K562 (cell line): Measurements from ENCODE around the gene COL4A2. TPM values are rescaled to one million over a fixed set of nuclear protein-coding genes. Genes with fewer than 3 reads are reported as not detected.

Experiments used
- ATAC-seq: fragments of 200-7000 bp; cut with Tn5 transposase; 3 replicates; pipeline ENCODE4 v1.9.1; 2020; ENCODE audit warnings: moderate library complexity
- BruUV-seq: library from RNA; stranded (reverse); fragments of 400-500 nt; replicated peaks from 2 replicates; lab custom pipeline; 2021; lab: Mats Ljungman, UMichigan
- CTCF ChIA-PET: fragments of 300-600 bp; formaldehyde crosslinking; extraction: SDS; loops from one replicate; lab custom pipeline; 2021; ENCODE audit warnings: low intra/inter-chr PET ratio; lab: Yijun Ruan, JAX
- POLR2A ChIA-PET: fragments of 300-600, 350-650 bp; sonication (Branson Sonifier 250); formaldehyde crosslinking; extraction: SDS; loops from one replicate; lab custom pipeline; 2021; ENCODE audit warnings: antibody characterized with exemption, inconsistent platforms; lab: Yijun Ruan, JAX
- DNase-seq, 4 experiments: peaks; one replicate each; pipeline versions ENCODE4 v3.0.0 to v3.0.0-alpha.2; 2011 to 2018; ENCODE audit warnings: low spot score in 3 of 4, mixed read lengths in 3 of 4; ENCODE audit errors: extremely low read depth in 1 of 4
- FAIRE-seq: peaks from 2 replicates; lab custom pipeline; 2011; peaks lifted over from hg19 to GRCh38; lab: Jason Lieb, UNC
- H2AFZ ChIP-seq: 2 replicates; pipeline ENCODE4 v1.6.0; 2011; ENCODE audit warnings: low read depth, low read length, control low read depth, inconsistent platforms
- H3K27ac ChIP-seq: fragments of 200-600 bp; 3 replicates; pipeline ENCODE4 v1.8.0; 2011; ENCODE audit warnings: low read depth, mild to moderate bottlenecking, control low read depth, inconsistent platforms, low read length, moderate library complexity, mixed read lengths; ENCODE audit errors: extremely low read depth
- H3K27me3 ChIP-seq, 2 experiments: fragments of 300-600 bp in 1 of 2; 2 replicates in 1 of 2; 3 replicates in 1 of 2; pipeline versions ENCODE4 v1.6.0 to v1.8.0; 2011; ENCODE audit warnings: inconsistent platforms in 2 of 2, low read length in 2 of 2, mild to moderate bottlenecking in 1 of 2, mixed read lengths in 1 of 2, moderate library complexity in 1 of 2; ENCODE audit not compliant: control insufficient read depth in 2 of 2, insufficient read depth in 2 of 2
- H3K36me3 ChIP-seq: fragments of 300-600 bp; 3 replicates; pipeline ENCODE4 v1.8.0; 2011; ENCODE audit warnings: mild to moderate bottlenecking, low read length, inconsistent platforms; ENCODE audit not compliant: control insufficient read depth, insufficient read depth
- H3K4me1 ChIP-seq, 2 experiments: fragments of 200-600 bp in 1 of 2; replicated peaks in 1 of 2; 2 replicates in 1 of 2; 3 replicates in 1 of 2; pipeline versions ENCODE4 v1.5.1 to v1.8.0; 2011; ENCODE audit warnings: inconsistent platforms in 2 of 2, low read length in 2 of 2, mild to moderate bottlenecking in 1 of 2, mixed read lengths in 1 of 2, moderate library complexity in 1 of 2; ENCODE audit not compliant: control insufficient read depth in 2 of 2, insufficient read depth in 2 of 2
- H3K4me2 ChIP-seq: 2 replicates; pipeline ENCODE4 v1.6.1; 2011; ENCODE audit warnings: low read length, control low read depth, inconsistent platforms, mixed read lengths; ENCODE audit not compliant: insufficient read depth
- H3K4me3 ChIP-seq: fragments of 200-600 bp; sonication (generic), shearing (Covaris generic); 2 replicates; pipeline ENCODE4 v1.5.1; 2016; ENCODE audit warnings: control low read depth, inconsistent platforms
- H3K79me2 ChIP-seq: fragments of 200-600 bp; 3 replicates; pipeline ENCODE4 v1.8.0; 2011; ENCODE audit warnings: low read length, inconsistent platforms; ENCODE audit not compliant: control insufficient read depth, insufficient read depth
- H3K9ac ChIP-seq, 2 experiments: 2 replicates each; pipeline versions ENCODE4 v1.6.0 to v1.6.1; 2011; ENCODE audit warnings: low read depth in 2 of 2, low read length in 2 of 2, control low read depth in 1 of 2, inconsistent platforms in 1 of 2, mild to moderate bottlenecking in 1 of 2, mixed read lengths in 1 of 2; ENCODE audit not compliant: insufficient read depth in 1 of 2
- H3K9me1 ChIP-seq: one replicate; pipeline ENCODE4 v1.6.0; 2011; ENCODE audit warnings: inconsistent platforms, mild to moderate bottlenecking, low read length, moderate library complexity; ENCODE audit not compliant: control insufficient read depth, insufficient read depth
- H3K9me3 ChIP-seq: replicated peaks from 2 replicates; pipeline ENCODE4 v1.5.1; 2011; ENCODE audit warnings: low read depth, low read length, inconsistent platforms; ENCODE audit not compliant: control insufficient read depth, insufficient read depth
- H4K20me1 ChIP-seq: replicated peaks from 2 replicates; pipeline ENCODE4 v1.6.1; 2011; ENCODE audit warnings: low read length, inconsistent platforms, mixed read lengths; ENCODE audit not compliant: control insufficient read depth, insufficient read depth
- POU5F1 ChIP-seq: fragments of 150-350 bp; IDR thresholded peaks from 2 replicates; pipeline ENCODE4 v1.6.1; 2014; ENCODE audit warnings: borderline replicate concordance, low read length, low read depth, mild to moderate bottlenecking; ENCODE audit not compliant: partially characterized antibody
- SMAD4 ChIP-seq: fragments of 250-450 bp; sonication (Bioruptor Pico); conservative IDR thresholded peaks from 2 replicates; pipeline ENCODE4 v1.8.0; 2021; ENCODE audit warnings: inconsistent platforms, mild to moderate bottlenecking, moderate library complexity
- ZBTB7A ChIP-seq: IDR thresholded peaks from 2 replicates; pipeline ENCODE4 v1.6.1; 2011; ENCODE audit warnings: low read depth, mild to moderate bottlenecking, low read length, moderate library complexity, borderline replicate concordance; ENCODE audit not compliant: control insufficient read depth
- ZC3H8 ChIP-seq: fragments of 450-650 bp; IDR thresholded peaks from 2 replicates; pipeline ENCODE4 v1.6.1; 2017
- ZNF311 ChIP-seq: fragments of 250-450 bp; sonication (Bioruptor Pico); IDR thresholded peaks from 2 replicates; pipeline ENCODE4 v1.4.0; 2020; ENCODE audit warnings: mild to moderate bottlenecking, moderate library complexity
- WGBS: fragments of 100-300 bp; shearing (Covaris generic); methylation state at CpG from one replicate; pipeline ENCODE4 v1.1.6; 2016; ENCODE audit warnings: low coverage, mixed read lengths; ENCODE audit not compliant: insufficient coverage; ENCODE audit errors: missing lambda C conversion rate; 5-methylcytosine and 5-hydroxymethylcytosine counted together
- in situ Hi-C: fragments of 300-500 bp; cut with MboI; formaldehyde crosslinking; loops from 4 replicates; pipeline ENCODE4 v1.15.0; 2018; ENCODE audit warnings: inconsistent platforms, mixed read lengths
- intact Hi-C: fragments of 100-400 bp; cut with micrococcal nuclease; formaldehyde crosslinking; loops from 2 replicates; pipeline ENCODE4 v1.14.2; 2022
- polyA plus RNA-seq, 8 experiments: library from polyadenylated mRNA; depleted of rRNA in 4 of 8; stranded (reverse) in 5 of 8; unstranded in 3 of 8; fragments of >200 nt; fragmentation: Nextera tagmentation in 2 of 8; fragmentation: Illumina TruSeq in 1 of 8; extraction: Ambion mirVana in 2 of 8; extraction: Trizol in 1 of 8; gene quantifications; 2 replicates each; pipeline versions ENCODE4 v1.2.1 to v1.2.3, GENCODE V29; 2011 to 2014; ENCODE audit warnings: inconsistent platforms in 1 of 8, missing spikeins in 1 of 8
- total RNA-seq, 7 experiments: library from RNA; depleted of rRNA in 6 of 7; stranded (reverse); fragments of >200 nt in 6 of 7; fragmentation: Illumina TruSeq in 2 of 7; extraction: Trizol in 2 of 7; gene quantifications; 2 replicates each; pipeline versions ENCODE4 v1.2.1 to v1.2.3, GENCODE V29; 2011 to 2021; ENCODE audit warnings: low replicate concordance in 1 of 7

The COL4A2 gene
- total and polyA plus RNA-seq, 9 of the 15 experiments (the other 6 are each of a cell fraction or from before 2014, with no cell fraction given) = 0.13 to 15.2 (median 8.1) TPM

- Histone ChIP-seq H3K27ac (no peak overlapping the region), H3K36me3 (peaks cover 4% of the 10 kb centered on the region; the same call in 1 of the 3 replicates), H2AFZ (no peak overlapping the region), H3K4me2 (peak overlapping the region; percentile 82), H3K27me3 (no peaks in the 10 kb centered on the region), H3K79me2 (peaks cover 22% of the 10 kb centered on the region), H3K9me3 (no peaks in the 10 kb centered on the region), H3K9ac (peak overlapping the region in 1 of 2 experiments; percentile 76; a peak in 2 of 4 replicates), H3K4me1 (peaks cover 19 to 42% of the 10 kb centered on the region in 2 experiments; a peak in 4 of 5 replicates), H3K9me1 (no peaks in the 10 kb centered on the region), H3K4me3 (peak overlapping the region; percentile 70; the same call in 1 of the 2 replicates), H4K20me1 (no peaks in the 10 kb centered on the region)
- DNase-seq (no peak), FAIRE-seq (no peak), ATAC-seq (no peak)
- intact Hi-C loops (loop anchor here (5.0 kb wide), 2 partner anchors 53 to 103 kb away; no protein-coding TSS in a partner anchor), in situ Hi-C loops (no loop called here)
- TF ChIP-seq ZNF311 (CRISPR knock-in tag) (no peak), ZBTB7A (no peak), POU5F1 (no peak), SMAD4 (CRISPR knock-in tag) (no peak), ZC3H8 (no peak)
- ChIA-PET POLR2A (no interaction called here), CTCF (no interaction called here)
- BruUV-seq = TSS peak; percentile 48
- WGBS = 54% methylated on average over 6 of the region's 6 CpGs
Observed at GRCh38 chr13:110559986-110560385, 252.9 kb downstream of the COL4A2 start.
